SK-N-SH (cell line): ENCODE data around the gene SANBR. TPM values are rescaled to one million over a fixed set of nuclear protein-coding genes. Genes with fewer than 3 reads are reported as not detected.

ENCODE experiments used
- CTCF ChIA-PET: fragments of 300-600, 350-600 bp; formaldehyde crosslinking; extraction: SDS; loops from one replicate; lab custom pipeline; 2021; lab: Yijun Ruan, JAX
- POLR2A ChIA-PET: fragments of 350-600 bp; sonication (Branson Sonifier 250); formaldehyde crosslinking; extraction: SDS; loops from one replicate; lab custom pipeline; 2020; ENCODE audit warnings: antibody characterized with exemption, inconsistent platforms; lab: Yijun Ruan, JAX
- DNase-seq: peaks from one replicate; pipeline ENCODE4 v3.0.0; 2012
- H2AFZ ChIP-seq: fragments of 200-600 bp; sonication (generic); 2 replicates; pipeline ENCODE4 v1.8.1; 2016; ENCODE audit warnings: antibody characterized with exemption, mild to moderate bottlenecking, low read depth
- H3F3A ChIP-seq: fragments of 200-600 bp; sonication (generic); replicated peaks from 2 replicates; pipeline ENCODE3; 2016; ENCODE audit warnings: antibody characterized with exemption, mild to moderate bottlenecking; ENCODE audit not compliant: insufficient read depth
- H3K27ac ChIP-seq, 2 experiments: fragments of 200-500 bp in 1 of 2; fragments of 200-600 bp in 1 of 2; sonication (Bioruptor generic) in 1 of 2; sonication (generic), shearing (Covaris generic) in 1 of 2; 2 replicates each; pipeline versions ENCODE4 v1.5.1 to v1.6.1; 2014 to 2016; ENCODE audit warnings: low read depth in 2 of 2, inconsistent platforms in 1 of 2, low read length in 1 of 2, mild to moderate bottlenecking in 1 of 2, mixed read lengths in 1 of 2
- H3K27me3 ChIP-seq: fragments of 200-600 bp; sonication (generic), shearing (Covaris generic); 2 replicates; pipeline ENCODE4 v1.6.1; 2016; ENCODE audit warnings: mixed run types; ENCODE audit not compliant: insufficient read depth
- H3K36me3 ChIP-seq, 2 experiments: fragments of 200-500 bp in 1 of 2; fragments of 200-600 bp in 1 of 2; sonication (Bioruptor generic) in 1 of 2; sonication (generic) in 1 of 2; replicated peaks in 1 of 2; 2 replicates each; pipeline versions ENCODE3 to v1.5.1; 2014 to 2016; ENCODE audit warnings: low read length in 1 of 2, mild to moderate bottlenecking in 1 of 2; ENCODE audit not compliant: insufficient read depth in 2 of 2, control insufficient read depth in 1 of 2
- H3K4me1 ChIP-seq, 2 experiments: fragments of 200-500 bp in 1 of 2; fragments of 200-600 bp in 1 of 2; sonication (Bioruptor generic) in 1 of 2; sonication (generic), shearing (Covaris generic) in 1 of 2; 2 replicates each; pipeline versions ENCODE4 v1.5.1 to v1.6.1; 2014 to 2016; ENCODE audit warnings: low read depth in 1 of 2, low read length in 1 of 2, mixed run types in 1 of 2; ENCODE audit not compliant: insufficient read depth in 2 of 2, control insufficient read depth in 1 of 2
- H3K4me2 ChIP-seq: fragments of 200-600 bp; sonication (generic), shearing (Covaris generic); 2 replicates; pipeline ENCODE4 v1.6.1; 2017; ENCODE audit warnings: mixed run types
- H3K4me3 ChIP-seq, 2 experiments: fragments of 200-500 bp in 1 of 2; fragments of 200-600 bp in 1 of 2; sonication (Bioruptor generic) in 1 of 2; sonication (generic), shearing (Covaris generic) in 1 of 2; 2 replicates each; pipeline versions ENCODE4 v1.5.1 to v1.8.1; 2014 to 2016; ENCODE audit warnings: low read depth in 2 of 2, inconsistent platforms in 1 of 2, low read length in 1 of 2, mild to moderate bottlenecking in 1 of 2, mixed read lengths in 1 of 2, moderate library complexity in 1 of 2
- H3K79me2 ChIP-seq: fragments of 200-600 bp; sonication (generic); 2 replicates; pipeline ENCODE4 v1.8.1; 2017; ENCODE audit warnings: mild to moderate bottlenecking; ENCODE audit not compliant: insufficient read depth
- H3K9ac ChIP-seq: fragments of 200-600 bp; sonication (generic); 2 replicates; pipeline ENCODE4 v1.6.1; 2017; ENCODE audit warnings: mixed run types
- H3K9me2 ChIP-seq: fragments of 200-600 bp; sonication (generic); 2 replicates; pipeline ENCODE4 v1.6.1; 2017; ENCODE audit warnings: mixed run types
- H3K9me3 ChIP-seq: fragments of 200-600 bp; sonication (generic); 2 replicates; pipeline ENCODE4 v1.6.1; 2017; ENCODE audit warnings: mixed run types, mild to moderate bottlenecking, moderate library complexity
- H4K20me1 ChIP-seq: fragments of 200-600 bp; sonication (generic); 2 replicates; pipeline ENCODE4 v1.6.1; 2017; ENCODE audit warnings: mild to moderate bottlenecking, mixed run types; ENCODE audit not compliant: insufficient read depth
- CTCF ChIP-seq: fragments of 200-600 bp; sonication (generic); IDR thresholded peaks from 2 replicates; pipeline ENCODE4 v1.6.1; 2017; ENCODE audit warnings: antibody characterized with exemption, mild to moderate bottlenecking, moderate library complexity
- ELF1 ChIP-seq: IDR thresholded peaks from 2 replicates; pipeline ENCODE4 v1.4.0; 2012
- EP300 ChIP-seq, 2 experiments: IDR thresholded peaks; 2 replicates each; pipeline versions ENCODE4 v1.4.0 to v1.6.1; 2012; ENCODE audit warnings: borderline replicate concordance in 1 of 2, low read depth in 1 of 2, low read length in 1 of 2
- FOSL2 ChIP-seq: IDR thresholded peaks from 2 replicates; pipeline ENCODE4 v1.4.0; 2012; ENCODE audit warnings: low read depth, mild to moderate bottlenecking, moderate library complexity, borderline replicate concordance
- FOXJ3 ChIP-seq: sonication (generic); formaldehyde crosslinking; IDR thresholded peaks from 2 replicates; pipeline ENCODE4 v1.5.1; 2020; ENCODE audit warnings: mild to moderate bottlenecking, missing genetic modification reagents
- FOXM1 ChIP-seq: IDR thresholded peaks from 2 replicates; pipeline ENCODE4 v1.4.0; 2012; ENCODE audit warnings: low read depth, mild to moderate bottlenecking
- GATA2 ChIP-seq: sonication (generic); formaldehyde crosslinking; IDR thresholded peaks from 2 replicates; pipeline ENCODE4 v1.5.0; 2020; ENCODE audit warnings: mild to moderate bottlenecking, missing genetic modification reagents
- MAX ChIP-seq: IDR thresholded peaks from 2 replicates; pipeline ENCODE4 v1.4.0; 2012; ENCODE audit warnings: low read depth
- MEF2A ChIP-seq: IDR thresholded peaks from 2 replicates; pipeline ENCODE4 v1.4.0; 2012; ENCODE audit warnings: low read depth, borderline replicate concordance
- MXI1 ChIP-seq: IDR thresholded peaks from 2 replicates; pipeline ENCODE4 v1.6.1; 2012; ENCODE audit warnings: mild to moderate bottlenecking, low read depth, low read length, improper control_type of control experiment
- NRF1 ChIP-seq: IDR thresholded peaks from 2 replicates; pipeline ENCODE4 v1.6.1; 2012; ENCODE audit warnings: low read depth, mild to moderate bottlenecking, low read length
- POLR2AphosphoS5 ChIP-seq: IDR thresholded peaks from 2 replicates; pipeline ENCODE4 v1.6.1; 2012; ENCODE audit warnings: low read depth, low read length
- RCOR1 ChIP-seq: fragments of 150-350 bp; IDR thresholded peaks from 2 replicates; pipeline ENCODE4 v1.6.1; 2017; ENCODE audit warnings: antibody characterized with exemption, low read length
- REST ChIP-seq: IDR thresholded peaks from 2 replicates; pipeline ENCODE4 v1.6.1; 2012; ENCODE audit warnings: mild to moderate bottlenecking, low read depth, low read length, moderate library complexity
- SIN3A ChIP-seq: IDR thresholded peaks from 2 replicates; pipeline ENCODE4 v1.6.1; 2012; ENCODE audit warnings: low read depth, mild to moderate bottlenecking, low read length, moderate library complexity, borderline replicate concordance
- SMC3 ChIP-seq: IDR thresholded peaks from 2 replicates; pipeline ENCODE4 v1.6.1; 2012; ENCODE audit warnings: low read depth, low read length, improper control_type of control experiment
- TCF12 ChIP-seq: IDR thresholded peaks from 2 replicates; pipeline ENCODE4 v1.4.0; 2012
- USF1 ChIP-seq: IDR thresholded peaks from 2 replicates; pipeline ENCODE4 v1.4.0; 2012; ENCODE audit warnings: low read depth, borderline replicate concordance
- YY1 ChIP-seq: IDR thresholded peaks from 2 replicates; pipeline ENCODE4 v1.4.0; 2012; ENCODE audit warnings: low read depth, mild to moderate bottlenecking
- WGBS: methylation state at CpG from one replicate; pipeline ENCODE4 v1.1.6; 2017; ENCODE audit warnings: low lambda C conversion rate; 5-methylcytosine and 5-hydroxymethylcytosine counted together
- polyA plus RNA-seq, 3 experiments: library from polyadenylated mRNA; depleted of rRNA; stranded (reverse); fragments of >200 nt; gene quantifications; 2 replicates each; pipeline ENCODE4 v1.2.3, GENCODE V29; 2012
- TF ChIP-seq, protein P1 (sequence below): fragments of 150-350 bp; IDR thresholded peaks from 2 replicates; pipeline ENCODE4 v1.6.1; 2016; ENCODE audit warnings: mild to moderate bottlenecking, low read depth, low read length

Gene SANBR
- polyA plus RNA-seq, 1 of the 3 experiments (the other 2 are of a cell fraction), result 4.3 TPM

DNA sequence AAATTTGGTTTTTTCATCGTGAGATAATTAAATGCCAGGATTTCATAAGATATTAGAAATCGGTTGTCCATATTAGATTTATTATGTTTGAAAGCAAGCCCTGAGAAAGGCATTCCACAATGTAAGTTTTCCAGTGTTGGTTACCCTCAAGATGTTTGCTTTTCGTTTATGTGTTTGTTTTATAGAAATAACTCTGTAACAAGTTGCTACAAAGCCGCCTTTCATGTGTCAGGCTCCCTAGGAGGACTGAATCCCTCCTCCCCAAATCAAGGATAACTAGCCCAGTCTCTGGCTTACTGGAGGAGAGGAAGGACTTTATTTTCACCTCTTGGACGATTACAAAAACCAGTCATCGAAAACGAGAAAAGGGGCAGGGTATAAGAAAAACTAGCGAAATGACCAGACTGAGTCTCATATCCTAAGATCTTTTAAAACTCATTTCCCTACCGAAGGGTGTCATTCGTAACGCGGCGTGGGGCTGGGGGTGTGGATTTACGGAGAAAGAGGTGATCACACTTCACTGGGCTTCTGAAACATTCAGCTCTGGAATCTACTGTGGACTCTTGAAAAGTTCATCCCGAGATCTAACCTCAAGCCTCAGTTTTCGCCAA is 49.2 kb upstream of the SANBR start (continued):
- TF ChIP-seq GATA2 (CRISPR knock-in tag) (no peak), FOSL2 (no peak), YY1 (no peak), ELF1 (no peak)

DNA sequence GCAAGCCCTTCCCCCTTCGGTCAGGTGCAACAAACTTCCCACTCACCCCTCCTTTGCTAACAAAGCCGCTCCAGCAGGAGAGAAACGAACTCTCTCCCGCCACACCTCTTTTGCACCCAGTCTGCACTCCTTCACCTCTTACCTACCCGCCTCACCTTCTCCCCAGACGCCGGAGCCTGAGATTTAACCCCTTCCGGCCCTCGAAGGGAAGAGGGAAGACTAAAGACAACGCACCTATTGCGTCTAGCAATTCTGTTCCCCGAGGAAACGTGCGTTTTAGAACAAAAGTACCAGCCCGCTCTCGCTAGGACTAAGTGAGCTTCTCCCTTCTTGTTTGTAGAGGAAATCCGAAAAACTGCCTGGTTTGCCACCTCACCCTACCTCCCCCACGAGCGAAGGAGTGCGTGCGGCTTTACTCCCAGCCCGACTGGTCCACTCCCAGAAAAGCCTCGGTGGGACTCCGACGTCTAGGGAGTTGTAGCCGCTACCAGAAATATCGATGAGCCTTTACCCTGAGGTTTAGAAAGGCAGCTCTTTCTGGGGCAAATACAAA is 48.6 kb upstream of the SANBR start:
- Histone ChIP-seq H3F3A (peaks cover 16% of the 10 kb centered on the region), H3K9me2 (no peaks in the 10 kb centered on the region), H3K4me1 (peaks cover 4% of the 10 kb centered on the region in 2 experiments; a peak in 2 of 4 replicates), H3K9ac (peak overlapping the region; percentile 81), H3K9me3 (no peaks in the 10 kb centered on the region), H3K27ac (peak overlapping the region; percentile 79 to 95), H4K20me1 (peaks cover 4% of the 10 kb centered on the region; the same call in 1 of the 2 replicates), H3K36me3 (peaks cover 2 to 13% of the 10 kb centered on the region in 2 experiments), H3K4me3 (peak overlapping the region; percentile 93 to 95), H3K27me3 (no peaks in the 10 kb centered on the region), H3K4me2 (peak overlapping the region; percentile 79), H3K79me2 (peaks cover 64% of the 10 kb centered on the region), H2AFZ (peak overlapping the region; percentile 96)
- ChIA-PET CTCF (interaction anchor here (1.0 to 1.7 kb wide), 2 partner anchors 18 to 309 kb away, joined by 4 to 7 read pairs; no protein-coding TSS in a partner anchor), POLR2A (no interaction called here)
- DNase-seq, result peak; percentile 75
- under 1% methylated on average over 27 of the region's 27 CpGs for WGBS
- no peak for TF ChIP-seq SMC3
- TF ChIP-seq MEF2A, result no peak
- no peak for TF ChIP-seq EP300 (IDR thresholded peaks at IDR 0.05; ENCODE audit: borderline replicate concordance in 1 of 2, low read depth in 1 of 2, low read length in 1 of 2)
- 0 out of 2 replicates have a peak, but pooled peaks have one; percentile 57 for TF ChIP-seq SIN3A
- TF ChIP-seq GATA2 (CRISPR knock-in tag), result peak; percentile 42; the same call in 1 of the 2 replicates
- peak; percentile 36; the same call in 1 of the 2 replicates for TF ChIP-seq TCF12
- peak; percentile 85 for TF ChIP-seq MAX
- TF ChIP-seq NRF1, result no peak
- TF ChIP-seq CTCF, result no peak
- no peak for TF ChIP-seq RCOR1
- peak; percentile 5; the same call in 1 of the 2 replicates for TF ChIP-seq MXI1
- TF ChIP-seq, protein P1, sequence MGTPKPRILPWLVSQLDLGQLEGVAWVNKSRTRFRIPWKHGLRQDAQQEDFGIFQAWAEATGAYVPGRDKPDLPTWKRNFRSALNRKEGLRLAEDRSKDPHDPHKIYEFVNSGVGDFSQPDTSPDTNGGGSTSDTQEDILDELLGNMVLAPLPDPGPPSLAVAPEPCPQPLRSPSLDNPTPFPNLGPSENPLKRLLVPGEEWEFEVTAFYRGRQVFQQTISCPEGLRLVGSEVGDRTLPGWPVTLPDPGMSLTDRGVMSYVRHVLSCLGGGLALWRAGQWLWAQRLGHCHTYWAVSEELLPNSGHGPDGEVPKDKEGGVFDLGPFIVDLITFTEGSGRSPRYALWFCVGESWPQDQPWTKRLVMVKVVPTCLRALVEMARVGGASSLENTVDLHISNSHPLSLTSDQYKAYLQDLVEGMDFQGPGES, result no peak
- no peak; the same call in 1 of the 2 replicates for TF ChIP-seq YY1
- TF ChIP-seq FOXJ3, result no peak
- TF ChIP-seq USF1, result peak; percentile 28; the same call in 1 of the 2 replicates
- no peak for TF ChIP-seq FOXM1
- TF ChIP-seq POLR2AphosphoS5, result no peak; the same call in none of the 2 replicates
- peak; percentile 33; the same call in 1 of the 2 replicates for TF ChIP-seq REST
